PFSK-1 (cell line): ENCODE data around the gene PTPMT1.

ENCODE experiments used
- FOXP2 ChIP-seq: optimal IDR thresholded peaks from 2 replicates; pipeline ENCODE3; 2011; ENCODE audit warnings: borderline replicate concordance, control low read depth, inconsistent platforms; ENCODE audit not compliant: insufficient read depth; ENCODE audit errors: extremely low read length, extremely low read depth
- POLR2AphosphoS5 ChIP-seq: IDR thresholded peaks from 2 replicates; pipeline ENCODE4 v1.6.1; 2012; ENCODE audit warnings: low read depth, mild to moderate bottlenecking, control low read depth, low read length, moderate library complexity
- REST ChIP-seq, 2 experiments: IDR thresholded peaks; 2 replicates each; pipeline versions ENCODE4 v1.6.1 to v1.8.0; 2011 to 2012; ENCODE audit warnings: low read depth in 2 of 2, low read length in 2 of 2, control low read depth in 1 of 2, inconsistent platforms in 1 of 2, mild to moderate bottlenecking in 1 of 2, moderate library complexity in 1 of 2; ENCODE audit not compliant: insufficient read depth in 1 of 2
- SIN3A ChIP-seq: IDR thresholded peaks from 2 replicates; pipeline ENCODE4 v1.6.1; 2012; ENCODE audit warnings: mild to moderate bottlenecking, low read length, moderate library complexity, borderline replicate concordance; ENCODE audit not compliant: insufficient read depth
- TAF1 ChIP-seq: IDR thresholded peaks from 2 replicates; pipeline ENCODE4 v1.6.1; 2012; ENCODE audit warnings: low read length, control low read depth, borderline replicate concordance; ENCODE audit not compliant: insufficient read depth

PTPMT1 gene

GRCh38 chr11:47538741-47539565 lies 26.4 kb upstream of the PTPMT1 start:
- no peak for TF ChIP-seq POLR2AphosphoS5
- TF ChIP-seq SIN3A = no peak
- TF ChIP-seq FOXP2 = no peak
- TF ChIP-seq REST (IDR thresholded peaks at IDR 0.05; ENCODE audit: insufficient read depth in 1 of 2, low read depth in 2 of 2, low read length in 2 of 2) = no peak
- no peak for TF ChIP-seq TAF1

GRCh38 chr11:47539681-47540039 lies 25.7 kb upstream of the PTPMT1 start:
- TF ChIP-seq TAF1 (no peak), POLR2AphosphoS5 (no peak), FOXP2 (no peak), REST (IDR thresholded peaks at IDR 0.05; ENCODE audit: insufficient read depth in 1 of 2, low read depth in 2 of 2, low read length in 2 of 2) (no peak), SIN3A (no peak)

- TF ChIP-seq FOXP2 (no peak), REST (IDR thresholded peaks at IDR 0.05; ENCODE audit: insufficient read depth in 1 of 2, low read depth in 2 of 2, low read length in 2 of 2) (no peak), TAF1 (no peak), SIN3A (no peak), POLR2AphosphoS5 (no peak)
Observed at GRCh38 chr11:47541070-47541469, 24.3 kb upstream of the PTPMT1 start.

GRCh38 chr11:47545298-47545697 lies 20.1 kb upstream of the PTPMT1 start:
- no peak for TF ChIP-seq SIN3A
- no peak for TF ChIP-seq TAF1
- TF ChIP-seq REST (IDR thresholded peaks at IDR 0.05; ENCODE audit: insufficient read depth in 1 of 2, low read depth in 2 of 2, low read length in 2 of 2) = no peak
- no peak for TF ChIP-seq FOXP2
- TF ChIP-seq POLR2AphosphoS5 = no peak
